Pulmonary artery endothelial cell (primary cell): Measurements from ENCODE around the gene NFYC. TPM values are rescaled to one million over a fixed set of nuclear protein-coding genes. Genes with fewer than 3 reads are reported as not detected.
"Not testable (repeated sequence)": the region's sequence is repeated elsewhere in the genome, so short reads cannot be mapped to it uniquely, and the experiment has no call there.

Experiments
- DNase-seq: peaks from one replicate; pipeline ENCODE4 v3.0.0-alpha.2; 2011; ENCODE audit warnings: low read depth, low spot score
- total RNA-seq: library from RNA; depleted of rRNA; stranded (reverse); fragments of >200 nt; gene quantifications from 2 replicates; pipeline ENCODE4 v1.2.3, GENCODE V29; 2014

Gene NFYC
- total RNA-seq, 1 donor from 2014 or later, result 15.0 TPM

DNA sequence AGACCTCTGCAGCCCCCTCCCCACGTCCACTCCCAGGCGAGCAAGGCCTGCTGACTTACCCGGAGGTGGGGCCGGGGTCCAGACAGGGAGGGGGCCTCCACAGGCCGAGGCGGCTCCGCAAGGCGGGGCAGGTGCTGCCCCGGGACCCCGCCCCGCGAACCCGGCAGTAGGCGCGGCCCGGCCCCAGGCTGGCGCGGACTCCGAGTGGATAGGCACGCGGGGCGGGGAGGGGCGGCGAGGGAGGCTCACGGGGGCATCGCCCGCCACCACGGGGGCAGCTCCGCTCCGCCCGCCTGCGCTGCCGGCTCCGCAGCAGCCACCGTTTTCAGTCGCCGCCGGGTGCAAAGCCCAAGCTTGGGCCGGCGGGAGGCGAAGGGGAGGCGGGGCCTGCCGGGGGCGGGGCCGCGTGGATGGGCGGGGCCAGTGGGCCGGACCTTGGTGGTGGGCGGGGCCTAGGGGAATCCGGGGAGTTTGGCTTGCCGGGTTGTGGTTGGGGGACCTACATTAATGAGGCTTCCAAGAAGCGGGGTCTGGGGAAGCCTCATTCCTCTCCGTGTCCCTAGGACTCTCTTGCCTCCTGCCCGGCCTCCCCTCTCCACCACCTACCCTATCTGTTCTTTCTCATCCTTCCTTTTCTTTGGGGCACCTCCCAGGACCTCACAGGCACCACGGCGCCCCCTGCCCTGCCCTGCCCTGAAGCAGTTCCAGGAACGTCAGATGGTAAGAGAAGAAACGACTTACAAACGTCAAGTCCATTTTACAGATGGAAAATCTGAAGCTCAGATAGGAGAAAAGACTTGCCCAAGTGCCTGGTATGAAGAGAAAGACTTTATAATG is 26.0 kb upstream of the NFYC start, which contains the start of gene RIMS3:
Gene RIMS3, minus strand, starts transcription at position 348 of the 837 bp plus-strand sequence. CDS start 23,757 bp downstream, outside the sequence.
- DNase-seq, result no peak

DNA sequence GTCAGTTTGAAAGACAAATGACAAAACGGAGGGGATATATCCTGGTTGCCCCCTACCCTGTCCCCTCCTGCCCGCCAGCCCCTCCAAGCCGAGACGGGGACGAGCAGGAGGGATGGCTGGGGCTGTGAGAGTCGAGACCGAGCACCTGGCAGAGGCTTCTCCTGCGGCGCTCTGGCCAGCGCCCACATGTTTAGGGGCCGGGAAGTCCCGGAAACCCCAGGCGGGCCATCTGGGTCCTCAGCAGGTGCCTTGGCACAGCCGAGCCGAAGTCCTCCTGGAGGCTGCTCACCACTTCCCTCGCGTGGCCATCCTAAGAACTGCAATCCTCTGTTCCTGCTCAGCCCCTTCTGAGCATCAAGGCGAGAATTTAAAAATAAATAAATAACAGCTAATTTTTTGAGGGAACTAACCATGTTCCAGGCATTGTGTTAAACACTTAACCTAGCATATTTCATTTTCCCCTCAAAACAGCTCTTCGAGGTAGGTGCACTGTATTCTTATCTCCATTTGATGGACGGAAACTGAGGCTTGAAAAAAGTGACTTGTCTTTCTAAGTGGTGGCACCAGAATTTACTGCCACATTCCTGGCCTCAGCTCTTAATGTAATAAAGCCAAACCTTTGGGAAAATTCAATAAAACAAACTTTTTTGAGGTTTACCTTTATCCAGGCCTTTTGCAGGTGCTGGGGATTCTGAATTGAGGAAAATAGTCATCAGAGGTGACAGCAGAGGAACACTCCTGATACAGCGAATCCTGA is 22.6 kb upstream of the NFYC start:
- peak; percentile 17 for DNase-seq

DNA sequence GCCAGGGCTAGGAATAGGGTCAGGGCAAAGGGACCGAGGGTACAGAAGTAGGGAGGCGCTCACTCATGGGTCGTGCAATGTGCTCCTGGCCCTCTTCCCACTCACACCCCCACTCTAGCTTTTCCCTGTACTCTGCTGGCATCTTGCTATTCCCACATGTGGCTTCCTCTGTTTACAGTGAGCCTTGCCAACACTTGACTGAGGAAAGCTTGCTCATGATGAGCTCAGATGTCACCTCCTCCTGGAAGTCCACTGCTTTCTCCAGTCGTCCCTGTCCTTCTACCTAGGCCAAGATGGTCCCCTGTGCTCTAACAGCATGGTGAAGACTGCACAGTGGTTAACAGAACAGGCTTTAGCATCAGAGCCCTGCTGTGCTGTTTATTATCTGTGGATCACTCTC is 18.1 kb upstream of the NFYC start:
- DNase-seq, result no peak

- DNase-seq, result no peak
These were observed 15.0 kb upstream of the NFYC start for GRCh38 chr1:40676501-40676900.

DNA sequence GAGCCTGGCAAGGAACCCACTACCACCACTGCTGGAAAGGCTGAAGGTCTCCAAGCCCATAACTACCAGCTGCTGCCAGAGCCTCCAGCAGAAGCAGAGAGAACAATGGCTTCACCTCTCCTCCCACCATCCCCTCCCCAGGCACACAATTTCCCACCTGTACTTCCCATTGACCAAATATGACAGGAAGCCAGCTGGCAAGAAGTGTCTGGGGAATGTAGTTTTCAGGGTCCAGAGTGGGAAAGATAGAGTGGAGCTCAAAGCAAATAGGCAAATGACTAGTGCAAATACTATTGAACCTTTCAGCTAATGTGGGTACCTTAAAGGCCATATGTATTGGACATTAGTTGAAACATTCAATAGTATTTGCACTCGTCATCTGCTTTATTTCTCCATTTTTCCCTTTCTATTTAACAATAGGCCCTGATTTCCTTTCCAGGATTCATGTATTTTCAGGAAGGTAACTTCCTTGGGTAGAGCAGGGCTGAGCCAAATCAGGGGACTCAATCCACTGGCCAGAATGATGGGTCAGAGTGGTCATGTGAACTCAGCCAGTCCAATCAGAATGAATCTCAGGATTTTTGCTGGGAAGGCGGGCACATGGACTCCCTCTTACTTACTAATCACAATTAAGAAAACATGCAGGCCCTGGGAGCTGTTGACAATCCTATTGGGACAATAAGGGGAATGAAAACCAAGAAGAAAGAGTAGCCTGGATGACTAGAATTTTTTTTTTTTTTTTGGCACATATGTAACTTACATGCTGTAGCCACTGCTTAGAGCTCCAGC is 12.1 kb upstream of the NFYC start:
- DNase-seq, result no peak

DNA sequence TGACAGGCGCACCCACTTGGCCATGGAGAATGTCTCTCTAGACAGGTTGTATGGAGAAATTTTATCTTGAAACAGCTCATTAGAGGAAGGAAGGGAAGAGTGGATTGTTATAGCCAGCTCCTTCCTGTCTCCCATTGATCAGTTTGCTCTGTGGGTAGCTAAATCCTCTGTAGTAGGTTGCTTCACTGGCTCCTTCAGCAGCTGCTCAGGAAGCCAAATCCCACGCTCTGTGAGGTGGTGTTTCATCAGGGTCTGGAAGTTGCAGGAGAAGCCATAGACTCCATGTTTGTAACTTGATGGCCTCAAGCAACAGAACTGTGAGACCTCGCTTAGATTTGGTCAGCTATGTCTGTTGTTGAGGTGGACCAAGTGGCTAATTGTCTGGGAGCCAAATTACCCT is 6.8 kb upstream of the NFYC start:
- no peak for DNase-seq

DNA sequence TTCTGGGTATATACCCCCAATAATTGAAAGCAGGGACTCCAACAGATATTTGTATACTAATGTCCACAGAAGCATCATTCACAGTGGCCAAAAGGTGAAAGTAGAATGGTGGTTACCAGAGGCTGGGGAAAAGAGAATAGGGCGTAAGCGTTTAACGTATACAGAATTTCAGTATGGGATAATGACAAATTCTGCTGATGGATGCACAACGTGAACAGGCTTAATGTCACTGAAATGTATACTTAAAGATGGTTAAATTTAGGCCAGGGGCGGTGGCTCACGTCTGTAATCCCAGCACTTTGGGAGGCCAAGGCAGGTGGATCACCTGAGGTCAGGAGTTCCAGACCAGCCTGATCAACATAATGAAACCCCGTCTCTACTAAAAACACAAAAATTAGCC is 4.4 kb upstream of the NFYC start:
- no peak for DNase-seq

GRCh38 chr1:40687661-40688060 is 3.8 kb upstream of the NFYC start:
- DNase-seq, result no peak

GRCh38 chr1:40689737-40690136 is 1.8 kb upstream of the NFYC start:
- no peak for DNase-seq

- no peak for DNase-seq
These were observed 550 bp upstream of the NFYC start for GRCh38 chr1:40690771-40691537.

DNA sequence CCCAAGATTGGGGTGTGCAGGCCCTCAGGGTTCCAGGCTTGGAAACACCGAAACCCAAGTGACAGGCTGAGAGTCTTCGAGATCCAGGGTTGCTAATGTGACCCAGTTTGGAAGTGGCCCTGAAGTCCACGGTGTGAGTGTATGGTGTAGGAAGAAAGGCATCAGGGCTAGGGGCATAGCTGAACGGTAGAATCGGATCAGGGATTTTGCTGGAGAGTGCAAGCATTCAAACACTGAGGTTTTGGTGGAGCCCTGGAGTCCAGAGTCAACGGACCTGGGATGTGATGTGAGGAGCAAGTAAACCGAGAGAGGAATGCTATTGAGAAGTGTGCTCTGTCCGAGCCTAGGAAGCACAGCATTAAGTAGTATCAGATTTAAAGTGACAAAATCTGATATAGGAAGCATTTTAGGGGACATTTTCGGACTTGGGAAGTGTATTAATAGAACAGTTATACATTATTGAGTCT is 958 bp downstream of the NFYC start:
- no peak for DNase-seq

GRCh38 chr1:40693425-40693824 is 1.9 kb downstream of the NFYC start:
- no peak for DNase-seq

DNA sequence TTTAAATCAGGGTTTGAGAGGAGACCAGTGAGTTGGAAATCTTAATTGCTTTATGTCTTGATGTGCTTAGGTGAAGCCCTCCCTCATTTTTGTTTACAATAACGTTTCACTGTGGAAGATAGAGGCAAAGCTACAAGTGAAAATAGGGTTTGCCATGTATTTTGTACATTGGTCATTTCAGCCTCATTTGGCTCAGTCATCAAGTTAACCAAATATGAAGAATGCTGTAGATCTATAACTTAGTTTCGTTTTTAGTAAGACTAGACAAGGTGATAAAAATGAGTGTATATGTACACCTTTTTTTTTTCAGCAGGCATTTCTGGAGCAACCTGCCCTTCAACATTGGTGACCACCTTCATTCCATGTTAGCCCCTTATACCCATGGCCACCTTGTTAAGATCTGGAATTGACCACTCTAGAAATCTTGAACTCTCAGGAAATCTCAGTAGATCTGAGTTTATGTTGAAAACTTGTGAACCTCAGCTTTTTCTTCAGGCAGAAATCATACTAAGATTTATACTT is 2.9 kb downstream of the NFYC start:
- no peak for DNase-seq

DNA sequence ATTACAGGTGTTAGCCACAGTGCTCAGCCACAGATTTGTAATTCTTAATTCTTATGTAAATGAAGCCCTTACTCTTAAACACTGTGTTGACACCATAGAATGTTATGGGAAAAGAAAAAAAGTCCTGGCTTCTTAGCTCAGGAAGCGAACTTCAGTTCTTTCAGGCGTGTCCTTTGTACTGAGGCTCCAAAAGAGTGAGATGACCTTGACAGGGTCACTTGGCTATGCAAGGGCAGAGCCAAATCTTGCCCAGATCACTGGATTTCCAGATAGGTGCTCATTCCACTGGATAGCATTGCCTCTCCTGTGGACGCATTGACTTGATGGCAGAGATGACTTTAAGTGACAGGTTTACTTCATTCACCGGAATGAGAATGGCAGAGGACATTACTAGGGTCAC is 4.8 kb downstream of the NFYC start:
- no peak for DNase-seq

- no peak for DNase-seq
These were observed 5.9 kb downstream of the NFYC start for GRCh38 chr1:40697436-40697835.

DNA sequence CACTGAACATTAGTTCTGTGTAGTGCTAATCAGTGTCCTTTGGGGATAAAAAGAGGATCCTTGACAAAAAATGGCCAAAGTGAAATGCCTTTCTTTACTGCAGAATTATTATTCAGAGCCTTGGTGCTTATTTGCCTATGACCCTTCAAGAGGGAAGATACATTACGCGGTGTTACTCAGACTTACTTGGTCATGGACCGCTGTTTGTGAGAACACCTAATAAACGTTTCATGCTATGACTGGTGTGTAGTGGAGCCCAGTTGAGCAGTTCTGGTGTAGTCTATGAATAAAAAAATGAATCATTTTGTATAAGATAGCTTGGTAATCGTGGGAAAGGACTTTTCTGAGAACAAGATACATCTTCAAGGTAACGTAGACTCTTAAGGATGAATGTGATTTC is 8.3 kb downstream of the NFYC start:
- DNase-seq, result no peak

DNA sequence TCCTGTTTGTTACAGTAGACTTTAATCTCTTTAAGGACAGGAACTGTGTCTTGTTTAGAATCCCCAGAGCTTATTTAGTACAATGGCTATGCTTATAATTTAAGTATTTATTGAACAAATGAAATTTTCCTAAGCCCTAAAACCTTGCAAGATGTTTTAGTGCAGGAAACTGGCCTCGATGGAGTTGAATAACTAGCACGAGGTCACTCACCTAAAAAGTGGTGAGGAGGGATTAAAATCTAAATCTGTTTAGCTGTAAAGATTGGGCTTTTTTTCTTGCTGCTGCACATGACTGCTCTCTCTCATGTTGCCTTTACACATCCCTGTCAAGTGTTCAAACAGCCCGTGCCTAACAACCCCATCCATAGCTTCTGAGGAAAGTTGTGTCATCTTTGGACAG is 10.2 kb downstream of the NFYC start:
- no peak for DNase-seq

GRCh38 chr1:40702810-40703209 is 11.3 kb downstream of the NFYC start:
- DNase-seq, result not testable (repeated sequence)

- no peak for DNase-seq
These were observed 11.8 kb downstream of the NFYC start for GRCh38 chr1:40703316-40703715.

DNA sequence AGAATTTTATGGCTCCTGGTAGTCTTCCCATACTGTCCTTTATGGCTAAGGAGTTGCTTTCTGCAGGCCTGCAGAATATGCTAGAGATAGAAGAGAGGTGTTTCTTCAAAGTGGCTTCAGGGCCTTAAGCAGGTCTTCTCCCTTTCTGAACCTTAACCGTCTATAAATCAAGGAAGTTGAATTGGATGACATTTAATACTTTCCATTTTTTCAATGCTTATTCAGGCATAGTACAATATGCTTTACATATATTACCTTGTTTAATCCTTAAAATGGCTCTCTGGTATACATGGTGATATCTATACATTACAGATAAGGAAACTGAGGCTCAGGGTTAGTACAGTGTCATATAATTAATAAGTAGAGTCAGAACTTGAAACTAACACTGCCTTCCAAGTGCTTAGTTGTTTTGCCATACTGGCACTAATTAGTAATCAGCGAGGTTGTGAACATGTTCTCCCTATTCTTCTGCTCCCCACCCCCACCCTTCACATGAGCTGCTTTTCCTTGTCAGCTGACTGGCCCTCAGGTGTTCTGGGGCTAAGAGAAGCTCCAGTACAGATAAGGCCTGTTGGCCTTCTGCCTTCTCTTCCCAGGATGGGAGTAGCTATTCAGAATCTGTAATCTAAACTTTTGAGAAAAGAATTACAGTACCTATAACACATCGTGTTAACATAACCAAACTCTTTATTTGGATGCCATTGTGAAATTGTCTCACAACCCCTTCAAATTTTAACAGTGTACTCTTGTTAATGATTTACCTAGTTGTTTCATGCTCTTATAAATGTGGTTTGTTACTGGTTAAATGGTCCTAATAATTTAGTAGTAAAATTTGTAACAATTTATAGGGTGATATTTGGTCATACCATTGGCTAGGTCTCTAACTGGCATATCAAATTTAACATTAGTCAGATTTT is 13.6 kb downstream of the NFYC start:
- DNase-seq, result no peak
